ENCODE measurements around the gene DOK1.

The DOK1 gene

GRCh38 chr2:74553892-74554819 is at the start of gene DOK1, which contains the start of gene LOXL3:
Gene DOK1, plus strand, starts transcription at chr2:74554720. Its CDS starts 35 bp downstream, at chr2:74554755.
Gene LOXL3, minus strand, starts transcription at chr2:74553942. Its CDS starts 1,308 bp downstream, at chr2:74552634.
- peak; percentile 60 to 73 for DNase-seq (ENCODE audit: low read depth in 2 of 2)

- no peak for DNase-seq (ENCODE audit: low read depth in 2 of 2)
Observed at GRCh38 chr2:74505448-74506246, 48.9 kb upstream of the DOK1 start.

GRCh38 chr2:74507145-74507925 is 47.2 kb upstream of the DOK1 start, which contains the start of gene PCGF1:
Gene PCGF1, minus strand, starts transcription at chr2:74507695. Its CDS starts 27 bp downstream, at chr2:74507668.
- DNase-seq (ENCODE audit: low read depth in 2 of 2): peak; percentile 98

GRCh38 chr2:74507926-74508520 is 46.5 kb upstream of the DOK1 start:
- no peak for DNase-seq (ENCODE audit: low read depth in 2 of 2)

GRCh38 chr2:74510272-74510671 is 44.2 kb upstream of the DOK1 start:
- DNase-seq (ENCODE audit: low read depth in 2 of 2): no peak

GRCh38 chr2:74511104-74511989 is 43.2 kb upstream of the DOK1 start:
- no peak for DNase-seq (ENCODE audit: low read depth in 2 of 2)

- DNase-seq (ENCODE audit: low read depth in 2 of 2): no peak
Observed at GRCh38 chr2:74512744-74513604, 41.5 kb upstream of the DOK1 start.

- no peak for DNase-seq (ENCODE audit: low read depth in 2 of 2)
Observed at GRCh38 chr2:74513605-74514367, 40.7 kb upstream of the DOK1 start.

- DNase-seq (ENCODE audit: low read depth in 2 of 2): no peak
Observed at GRCh38 chr2:74514368-74515270, 39.9 kb upstream of the DOK1 start, which contains the start of gene TLX2. Gene TLX2, plus strand, starts transcription at chr2:74514450. Its CDS starts 357 bp downstream, at chr2:74514807.

- no peak for DNase-seq (ENCODE audit: low read depth in 2 of 2)
Observed at GRCh38 chr2:74515271-74515980, 39.1 kb upstream of the DOK1 start.

GRCh38 chr2:74515981-74516633 is 38.4 kb upstream of the DOK1 start:
- DNase-seq (ENCODE audit: low read depth in 2 of 2): peak; percentile 58 to 67

- no peak for DNase-seq (ENCODE audit: low read depth in 2 of 2)
Observed at GRCh38 chr2:74516650-74517049, 37.9 kb upstream of the DOK1 start.

- DNase-seq (ENCODE audit: low read depth in 2 of 2): no peak
Observed at GRCh38 chr2:74522516-74522915, 32.0 kb upstream of the DOK1 start.

GRCh38 chr2:74524005-74524404 is 30.5 kb upstream of the DOK1 start:
- DNase-seq (ENCODE audit: low read depth in 2 of 2): no peak

GRCh38 chr2:74524955-74525716 is 29.4 kb upstream of the DOK1 start:
- no peak for DNase-seq (ENCODE audit: low read depth in 2 of 2)

Measured in stimulated activated CD8-positive, alpha-beta memory T cell treated with anti-CD3 and anti-CD28 coated beads, Interleukin-7, amount 100 ng/mL, for 4 hours (primary cell).